K562 (cell line): ENCODE results near the gene VIPR1. TPM values are rescaled to one million over a fixed set of nuclear protein-coding genes. Genes with fewer than 3 reads are reported as not detected.

ENCODE experiments used
- ATAC-seq: fragments of 200-7000 bp; cut with Tn5 transposase; 3 replicates; pipeline ENCODE4 v1.9.1; 2020; ENCODE audit warnings: moderate library complexity
- BruUV-seq: library from RNA; stranded (reverse); fragments of 400-500 nt; replicated peaks from 2 replicates; lab custom pipeline; 2021; lab: Mats Ljungman, UMichigan
- CTCF ChIA-PET: fragments of 300-600 bp; formaldehyde crosslinking; extraction: SDS; loops from one replicate; lab custom pipeline; 2021; ENCODE audit warnings: low intra/inter-chr PET ratio; lab: Yijun Ruan, JAX
- POLR2A ChIA-PET: fragments of 300-600, 350-650 bp; sonication (Branson Sonifier 250); formaldehyde crosslinking; extraction: SDS; loops from one replicate; lab custom pipeline; 2021; ENCODE audit warnings: antibody characterized with exemption, inconsistent platforms; lab: Yijun Ruan, JAX
- DNase-seq, 4 experiments: peaks; one replicate each; pipeline versions ENCODE4 v3.0.0 to v3.0.0-alpha.2; 2011 to 2018; ENCODE audit warnings: low spot score in 3 of 4, mixed read lengths in 3 of 4; ENCODE audit errors: extremely low read depth in 1 of 4
- FAIRE-seq: peaks from 2 replicates; lab custom pipeline; 2011; peaks lifted over from hg19 to GRCh38; lab: Jason Lieb, UNC
- H2AFZ ChIP-seq: 2 replicates; pipeline ENCODE4 v1.6.0; 2011; ENCODE audit warnings: low read depth, low read length, control low read depth, inconsistent platforms
- H3K27ac ChIP-seq: fragments of 200-600 bp; 3 replicates; pipeline ENCODE4 v1.8.0; 2011; ENCODE audit warnings: low read depth, mild to moderate bottlenecking, control low read depth, inconsistent platforms, low read length, moderate library complexity, mixed read lengths; ENCODE audit errors: extremely low read depth
- H3K27me3 ChIP-seq, 2 experiments: fragments of 300-600 bp in 1 of 2; 2 replicates in 1 of 2; 3 replicates in 1 of 2; pipeline versions ENCODE4 v1.6.0 to v1.8.0; 2011; ENCODE audit warnings: inconsistent platforms in 2 of 2, low read length in 2 of 2, mild to moderate bottlenecking in 1 of 2, mixed read lengths in 1 of 2, moderate library complexity in 1 of 2; ENCODE audit not compliant: control insufficient read depth in 2 of 2, insufficient read depth in 2 of 2
- H3K36me3 ChIP-seq: fragments of 300-600 bp; 3 replicates; pipeline ENCODE4 v1.8.0; 2011; ENCODE audit warnings: mild to moderate bottlenecking, low read length, inconsistent platforms; ENCODE audit not compliant: control insufficient read depth, insufficient read depth
- H3K4me1 ChIP-seq, 2 experiments: fragments of 200-600 bp in 1 of 2; replicated peaks in 1 of 2; 2 replicates in 1 of 2; 3 replicates in 1 of 2; pipeline versions ENCODE4 v1.5.1 to v1.8.0; 2011; ENCODE audit warnings: inconsistent platforms in 2 of 2, low read length in 2 of 2, mild to moderate bottlenecking in 1 of 2, mixed read lengths in 1 of 2, moderate library complexity in 1 of 2; ENCODE audit not compliant: control insufficient read depth in 2 of 2, insufficient read depth in 2 of 2
- H3K4me2 ChIP-seq: 2 replicates; pipeline ENCODE4 v1.6.1; 2011; ENCODE audit warnings: low read length, control low read depth, inconsistent platforms, mixed read lengths; ENCODE audit not compliant: insufficient read depth
- H3K4me3 ChIP-seq: fragments of 200-600 bp; sonication (generic), shearing (Covaris generic); 2 replicates; pipeline ENCODE4 v1.5.1; 2016; ENCODE audit warnings: control low read depth, inconsistent platforms
- H3K79me2 ChIP-seq: fragments of 200-600 bp; 3 replicates; pipeline ENCODE4 v1.8.0; 2011; ENCODE audit warnings: low read length, inconsistent platforms; ENCODE audit not compliant: control insufficient read depth, insufficient read depth
- H3K9ac ChIP-seq, 2 experiments: 2 replicates each; pipeline versions ENCODE4 v1.6.0 to v1.6.1; 2011; ENCODE audit warnings: low read depth in 2 of 2, low read length in 2 of 2, control low read depth in 1 of 2, inconsistent platforms in 1 of 2, mild to moderate bottlenecking in 1 of 2, mixed read lengths in 1 of 2; ENCODE audit not compliant: insufficient read depth in 1 of 2
- H3K9me1 ChIP-seq: one replicate; pipeline ENCODE4 v1.6.0; 2011; ENCODE audit warnings: inconsistent platforms, mild to moderate bottlenecking, low read length, moderate library complexity; ENCODE audit not compliant: control insufficient read depth, insufficient read depth
- H3K9me3 ChIP-seq: replicated peaks from 2 replicates; pipeline ENCODE4 v1.5.1; 2011; ENCODE audit warnings: low read depth, low read length, inconsistent platforms; ENCODE audit not compliant: control insufficient read depth, insufficient read depth
- H4K20me1 ChIP-seq: replicated peaks from 2 replicates; pipeline ENCODE4 v1.6.1; 2011; ENCODE audit warnings: low read length, inconsistent platforms, mixed read lengths; ENCODE audit not compliant: control insufficient read depth, insufficient read depth
- PCBP2 ChIP-seq: fragments of 200-400 bp; formaldehyde crosslinking; IDR thresholded peaks from 2 replicates; pipeline ENCODE4 v1.6.1; 2018; ENCODE audit warnings: low read length, low read depth, mild to moderate bottlenecking, moderate library complexity; ENCODE audit not compliant: poor library complexity, severe bottlenecking
- PYGO2 ChIP-seq: fragments of 450-650 bp; IDR thresholded peaks from 2 replicates; pipeline ENCODE4 v1.6.1; 2016; ENCODE audit warnings: mild to moderate bottlenecking, missing genetic modification characterization, moderate library complexity, missing compliant biosample characterization
- STAT5A ChIP-seq: IDR thresholded peaks from 2 replicates; pipeline ENCODE4 v1.6.1; 2012; ENCODE audit warnings: low read length, inconsistent platforms, borderline replicate concordance
- ZC3H8 ChIP-seq: fragments of 450-650 bp; IDR thresholded peaks from 2 replicates; pipeline ENCODE4 v1.6.1; 2017
- ZEB2 ChIP-seq: fragments of 450-650 bp; IDR thresholded peaks from 2 replicates; pipeline ENCODE4 v1.6.1; 2016
- WGBS: fragments of 100-300 bp; shearing (Covaris generic); methylation state at CpG from one replicate; pipeline ENCODE4 v1.1.6; 2016; ENCODE audit warnings: low coverage, mixed read lengths; ENCODE audit not compliant: insufficient coverage; ENCODE audit errors: missing lambda C conversion rate; 5-methylcytosine and 5-hydroxymethylcytosine counted together
- in situ Hi-C: fragments of 300-500 bp; cut with MboI; formaldehyde crosslinking; loops from 4 replicates; pipeline ENCODE4 v1.15.0; 2018; ENCODE audit warnings: inconsistent platforms, mixed read lengths
- intact Hi-C: fragments of 100-400 bp; cut with micrococcal nuclease; formaldehyde crosslinking; loops from 2 replicates; pipeline ENCODE4 v1.14.2; 2022
- polyA plus RNA-seq, 8 experiments: library from polyadenylated mRNA; depleted of rRNA in 4 of 8; stranded (reverse) in 5 of 8; unstranded in 3 of 8; fragments of >200 nt; fragmentation: Nextera tagmentation in 2 of 8; fragmentation: Illumina TruSeq in 1 of 8; extraction: Ambion mirVana in 2 of 8; extraction: Trizol in 1 of 8; gene quantifications; 2 replicates each; pipeline versions ENCODE4 v1.2.1 to v1.2.3, GENCODE V29; 2011 to 2014; ENCODE audit warnings: inconsistent platforms in 1 of 8, missing spikeins in 1 of 8
- total RNA-seq, 7 experiments: library from RNA; depleted of rRNA in 6 of 7; stranded (reverse); fragments of >200 nt in 6 of 7; fragmentation: Illumina TruSeq in 2 of 7; extraction: Trizol in 2 of 7; gene quantifications; 2 replicates each; pipeline versions ENCODE4 v1.2.1 to v1.2.3, GENCODE V29; 2011 to 2021; ENCODE audit warnings: low replicate concordance in 1 of 7
- TF ChIP-seq, protein P1 (sequence below), 2 experiments: fragments of 450-650 bp; IDR thresholded peaks; 2 replicates each; pipeline ENCODE4 v1.6.1; 2016; ENCODE audit warnings: mild to moderate bottlenecking in 2 of 2, borderline replicate concordance in 1 of 2, low read depth in 1 of 2, moderate library complexity in 1 of 2
- TF ChIP-seq, protein P2 (sequence below): fragments of 250-450 bp; sonication (Bioruptor Pico); IDR thresholded peaks from 2 replicates; pipeline ENCODE4 v1.8.0; 2021; ENCODE audit warnings: moderate library complexity, mild to moderate bottlenecking, inconsistent platforms
- TF ChIP-seq, protein P3 (sequence below): fragments of 250-450 bp; sonication (Bioruptor Pico); IDR thresholded peaks from 2 replicates; pipeline ENCODE4 v1.5.0; 2020; ENCODE audit warnings: mild to moderate bottlenecking, borderline replicate concordance

VIPR1 gene
- total and polyA plus RNA-seq, 9 of the 15 experiments (the other 6 are each of a cell fraction or from before 2014, with no cell fraction given) = 0.04 to 0.38 (median 0.12) TPM; not detected in 3

DNA sequence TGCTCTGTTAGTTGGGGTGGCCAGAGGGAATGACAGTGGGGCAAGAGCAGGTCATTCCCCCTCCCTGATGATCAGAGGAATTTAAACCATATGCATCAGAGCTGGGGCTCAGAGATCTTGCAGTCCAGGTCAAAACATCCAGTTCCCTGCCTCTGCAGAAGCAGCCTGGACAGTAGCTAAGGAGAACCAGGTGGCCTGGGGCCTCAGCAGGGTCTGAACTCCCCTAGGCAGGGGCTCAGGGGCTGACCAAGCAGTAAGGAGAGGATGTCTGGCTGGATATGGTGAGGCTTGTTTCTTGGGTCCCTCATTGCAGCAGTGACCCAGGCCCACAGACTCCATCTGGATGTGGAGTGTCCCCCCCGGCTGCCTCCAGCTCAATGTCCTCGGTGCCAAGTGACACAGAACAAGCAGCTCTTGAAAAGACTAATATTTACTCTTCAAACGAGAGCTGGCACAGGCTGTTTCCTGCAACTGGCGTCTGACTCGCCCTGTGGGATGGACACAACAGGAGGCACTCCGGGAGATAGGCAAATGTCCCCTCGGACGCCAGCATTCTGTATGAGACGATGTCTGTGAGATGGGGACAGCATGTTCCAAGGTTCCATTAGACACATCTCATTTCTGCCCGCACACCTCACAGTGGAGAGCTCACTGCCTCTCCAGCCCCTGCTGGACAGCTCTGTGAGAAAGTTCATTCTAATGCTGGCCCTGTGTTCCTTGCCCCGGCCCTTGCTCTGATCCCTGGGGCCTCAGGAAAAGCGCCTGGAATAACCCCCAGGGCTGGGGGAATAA, 42.2 kb downstream of the VIPR1 start:
- Histone ChIP-seq H3K4me3 (no peak overlapping the region), H3K79me2 (no peaks in the 10 kb centered on the region), H3K9ac (no peak overlapping the region), H3K9me1 (no peaks in the 10 kb centered on the region), H3K4me2 (no peak overlapping the region), H2AFZ (no peak overlapping the region), H3K9me3 (no peaks in the 10 kb centered on the region), H4K20me1 (peaks cover 20% of the 10 kb centered on the region), H3K27ac (no peak overlapping the region), H3K4me1 (no peaks in the 10 kb centered on the region; a peak in 1 of 5 replicates), H3K36me3 (peaks cover 15% of the 10 kb centered on the region; the same call in 1 of the 3 replicates), H3K27me3 (peaks cover 0 to 12% of the 10 kb centered on the region in 2 experiments; a peak in 2 of 5 replicates)
- BruUV-seq = no TSS peak
- ATAC-seq (peak; percentile 24; the same call in 1 of the 3 replicates), FAIRE-seq (no peak), DNase-seq (no peak)
- intact Hi-C loops (loop anchor here (5.0 kb wide), 2 partner anchors 312 to 652 kb away; no protein-coding TSS in a partner anchor), in situ Hi-C loops (no loop called here)
- 8% methylated on average over 12 of the region's 12 CpGs for WGBS
- POLR2A ChIA-PET = interaction anchor here (1.0 kb wide), 1 partner anchor 315 kb away, joined by 3 read pairs; no protein-coding TSS in a partner anchor
- CTCF ChIA-PET = no interaction called here
- TF ChIP-seq ZEB2 = no peak
- no peak for TF ChIP-seq STAT5A
- TF ChIP-seq, protein P1, sequence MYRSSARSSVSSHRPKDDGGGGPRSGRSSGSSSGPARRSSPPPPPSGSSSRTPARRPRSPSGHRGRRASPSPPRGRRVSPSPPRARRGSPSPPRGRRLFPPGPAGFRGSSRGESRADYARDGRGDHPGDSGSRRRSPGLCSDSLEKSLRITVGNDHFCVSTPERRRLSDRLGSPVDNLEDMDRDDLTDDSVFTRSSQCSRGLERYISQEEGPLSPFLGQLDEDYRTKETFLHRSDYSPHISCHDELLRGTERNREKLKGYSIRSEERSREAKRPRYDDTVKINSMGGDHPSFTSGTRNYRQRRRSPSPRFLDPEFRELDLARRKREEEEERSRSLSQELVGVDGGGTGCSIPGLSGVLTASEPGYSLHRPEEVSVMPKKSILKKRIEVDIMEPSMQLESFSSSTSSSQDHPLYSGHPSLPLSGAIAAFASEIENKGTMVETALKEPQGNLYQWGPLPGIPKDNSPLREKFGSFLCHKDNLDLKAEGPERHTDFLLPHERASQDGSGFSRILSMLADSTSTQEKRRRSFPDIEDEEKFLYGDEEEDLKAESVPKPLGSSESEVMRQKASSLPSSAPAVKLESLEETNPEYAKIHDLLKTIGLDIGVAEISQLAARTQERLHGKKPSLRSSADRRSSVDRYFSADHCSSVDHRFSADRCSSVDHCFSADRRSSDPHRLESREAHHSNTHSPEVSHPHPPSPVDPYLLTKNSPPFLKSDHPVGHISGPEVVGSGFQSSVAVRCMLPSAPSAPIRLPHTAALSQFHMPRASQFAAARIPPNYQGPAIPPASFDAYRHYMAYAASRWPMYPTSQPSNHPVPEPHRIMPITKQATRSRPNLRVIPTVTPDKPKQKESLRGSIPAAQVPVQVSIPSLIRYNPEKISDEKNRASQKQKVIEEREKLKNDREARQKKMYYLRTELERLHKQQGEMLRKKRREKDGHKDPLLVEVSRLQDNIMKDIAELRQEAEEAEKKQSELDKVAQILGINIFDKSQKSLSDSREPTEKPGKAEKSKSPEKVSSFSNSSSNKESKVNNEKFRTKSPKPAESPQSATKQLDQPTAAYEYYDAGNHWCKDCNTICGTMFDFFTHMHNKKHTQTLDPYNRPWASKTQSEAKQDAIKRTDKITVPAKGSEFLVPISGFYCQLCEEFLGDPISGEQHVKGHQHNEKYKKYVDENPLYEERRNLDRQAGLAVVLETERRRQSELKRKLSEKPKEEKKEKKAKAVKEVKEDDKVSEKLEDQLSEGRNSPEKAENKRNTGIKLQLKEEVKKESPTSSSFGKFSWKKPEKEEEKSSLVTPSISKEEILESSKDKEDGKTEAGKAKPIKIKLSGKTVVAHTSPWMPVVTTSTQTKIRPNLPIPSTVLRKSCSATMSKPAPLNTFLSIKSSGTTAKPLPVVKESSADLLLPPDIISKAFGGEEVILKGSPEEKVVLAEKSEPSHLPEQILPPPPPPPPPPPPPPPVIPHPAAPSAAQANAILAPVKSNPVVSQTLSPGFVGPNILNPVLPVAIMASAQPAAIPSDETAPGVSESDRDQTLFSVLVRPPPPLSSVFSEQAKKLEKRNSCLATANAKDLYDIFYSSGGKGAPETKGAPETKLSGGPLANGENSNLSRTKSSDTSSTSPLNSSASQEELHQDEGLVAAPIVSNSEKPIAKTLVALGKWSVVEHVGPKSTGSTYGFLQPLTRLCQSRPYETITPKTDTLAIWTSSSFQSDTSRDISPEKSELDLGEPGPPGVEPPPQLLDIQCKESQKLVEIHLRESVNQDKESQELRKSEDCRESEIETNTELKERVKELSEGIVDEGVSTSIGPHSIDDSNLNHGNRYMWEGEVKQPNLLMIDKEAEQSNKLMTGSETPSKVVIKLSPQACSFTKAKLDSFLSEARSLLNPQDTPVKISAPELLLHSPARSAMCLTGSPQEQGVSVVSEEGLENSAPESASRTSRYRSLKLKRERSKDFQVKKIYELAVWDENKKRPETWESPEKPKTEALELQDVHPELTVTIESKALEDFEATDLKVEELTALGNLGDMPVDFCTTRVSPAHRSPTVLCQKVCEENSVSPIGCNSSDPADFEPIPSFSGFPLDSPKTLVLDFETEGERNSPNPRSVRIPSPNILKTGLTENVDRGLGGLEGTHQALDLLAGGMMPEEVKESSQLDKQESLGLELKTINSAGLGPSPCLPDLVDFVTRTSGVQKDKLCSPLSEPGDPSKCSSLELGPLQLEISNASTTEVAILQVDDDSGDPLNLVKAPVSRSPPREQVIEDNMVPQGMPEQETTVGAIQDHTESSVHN (IDR thresholded peaks at IDR 0.05; ENCODE audit: borderline replicate concordance in 1 of 2, low read depth in 1 of 2) = no peak
- no peak for TF ChIP-seq PYGO2 (tag)
- no peak for TF ChIP-seq ZC3H8
- TF ChIP-seq PCBP2 = no peak
- TF ChIP-seq, protein P2, sequence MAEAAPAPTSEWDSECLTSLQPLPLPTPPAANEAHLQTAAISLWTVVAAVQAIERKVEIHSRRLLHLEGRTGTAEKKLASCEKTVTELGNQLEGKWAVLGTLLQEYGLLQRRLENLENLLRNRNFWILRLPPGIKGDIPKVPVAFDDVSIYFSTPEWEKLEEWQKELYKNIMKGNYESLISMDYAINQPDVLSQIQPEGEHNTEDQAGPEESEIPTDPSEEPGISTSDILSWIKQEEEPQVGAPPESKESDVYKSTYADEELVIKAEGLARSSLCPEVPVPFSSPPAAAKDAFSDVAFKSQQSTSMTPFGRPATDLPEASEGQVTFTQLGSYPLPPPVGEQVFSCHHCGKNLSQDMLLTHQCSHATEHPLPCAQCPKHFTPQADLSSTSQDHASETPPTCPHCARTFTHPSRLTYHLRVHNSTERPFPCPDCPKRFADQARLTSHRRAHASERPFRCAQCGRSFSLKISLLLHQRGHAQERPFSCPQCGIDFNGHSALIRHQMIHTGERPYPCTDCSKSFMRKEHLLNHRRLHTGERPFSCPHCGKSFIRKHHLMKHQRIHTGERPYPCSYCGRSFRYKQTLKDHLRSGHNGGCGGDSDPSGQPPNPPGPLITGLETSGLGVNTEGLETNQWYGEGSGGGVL (CRISPR knock-in tag) = no peak
- TF ChIP-seq, protein P3, sequence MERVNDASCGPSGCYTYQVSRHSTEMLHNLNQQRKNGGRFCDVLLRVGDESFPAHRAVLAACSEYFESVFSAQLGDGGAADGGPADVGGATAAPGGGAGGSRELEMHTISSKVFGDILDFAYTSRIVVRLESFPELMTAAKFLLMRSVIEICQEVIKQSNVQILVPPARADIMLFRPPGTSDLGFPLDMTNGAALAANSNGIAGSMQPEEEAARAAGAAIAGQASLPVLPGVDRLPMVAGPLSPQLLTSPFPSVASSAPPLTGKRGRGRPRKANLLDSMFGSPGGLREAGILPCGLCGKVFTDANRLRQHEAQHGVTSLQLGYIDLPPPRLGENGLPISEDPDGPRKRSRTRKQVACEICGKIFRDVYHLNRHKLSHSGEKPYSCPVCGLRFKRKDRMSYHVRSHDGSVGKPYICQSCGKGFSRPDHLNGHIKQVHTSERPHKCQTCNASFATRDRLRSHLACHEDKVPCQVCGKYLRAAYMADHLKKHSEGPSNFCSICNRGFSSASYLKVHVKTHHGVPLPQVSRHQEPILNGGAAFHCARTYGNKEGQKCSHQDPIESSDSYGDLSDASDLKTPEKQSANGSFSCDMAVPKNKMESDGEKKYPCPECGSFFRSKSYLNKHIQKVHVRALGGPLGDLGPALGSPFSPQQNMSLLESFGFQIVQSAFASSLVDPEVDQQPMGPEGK (CRISPR knock-in tag) = no peak
